Mucosa of descending colon (tissue), 3 donors: ENCODE data around the gene RFX1. TPM values are rescaled to one million over a fixed set of nuclear protein-coding genes. Genes with fewer than 3 reads are reported as not detected.
A peak's percentile ranks its signal among the peaks of the same experiment; 100 is the strongest.

ENCODE experiments used
- ATAC-seq: fragments of 200-7000 bp; cut with Tn5 transposase; one replicate; pipeline ENCODE4 v1.9.1; 2020; ENCODE audit warnings: mild to moderate bottlenecking, moderate library complexity
- DNase-seq, 3 donors: peaks; one replicate each; pipeline ENCODE4 v3.0.0-alpha.2; 2020
- H3K36me3 ChIP-seq: fragments of 200-600 bp; one replicate; pipeline ENCODE4 v1.8.0; 2021; ENCODE audit warnings: low read depth, mild to moderate bottlenecking
- H3K4me1 ChIP-seq: fragments of 200-600 bp; one replicate; pipeline ENCODE4 v1.8.0; 2021; ENCODE audit warnings: low read depth, mild to moderate bottlenecking
- H3K4me3 ChIP-seq: fragments of 200-600 bp; one replicate; pipeline ENCODE4 v1.8.0; 2021; ENCODE audit warnings: mild to moderate bottlenecking
- H3K9me3 ChIP-seq: fragments of 200-600 bp; one replicate; pipeline ENCODE4 v1.8.0; 2021; ENCODE audit warnings: mild to moderate bottlenecking
- CTCF ChIP-seq: fragments of 200-600 bp; IDR thresholded peaks from one replicate; pipeline ENCODE4 v1.8.0; 2022; ENCODE audit warnings: antibody characterized with exemption, mild to moderate bottlenecking
- intact Hi-C, 2 donors: fragments of 100-400 bp; cut with DNase I in 1 of 2; cut with micrococcal nuclease in 1 of 2; formaldehyde crosslinking; loops; one replicate each; pipeline versions ENCODE4 v1.11.0 to v1.11.1; 2022; cut with DNase I, micrococcal nuclease
- total RNA-seq, 3 donors: library from RNA; stranded (reverse); fragmentation: NEBNext Ultra II Directional in 2 of 3; extraction: Animal tissue kit (Norgen Biotek cat#: 25700) in 2 of 3; gene quantifications; one replicate each; pipeline versions ENCODE4 v1.2.1 to v1.2.4, GENCODE V29; 2021 to 2023
- donor health status: DM: no; HTN: no; CAD: no; lungs with moderate emphysema.
- donor health status: DM: no; HTN: no; CAD: no.
- donor health status: DM: no; HTN: yes; CAD: no.

Gene RFX1
- total RNA-seq, 3 donors from 2014 or later = 15.8 to 17.9 (median 17.1) TPM

GRCh38 chr19:14012378-14012915 is 6.3 kb upstream of the RFX1 start:
- no peak overlapping the region for H3K4me3 ChIP-seq
- DNase-seq (no peak), ATAC-seq (no peak)
- no peaks in the 10 kb centered on the region for H3K36me3 ChIP-seq
- H3K4me1 ChIP-seq = no peaks in the 10 kb centered on the region
- intact Hi-C loops = no loop called here
- H3K9me3 ChIP-seq = no peaks in the 10 kb centered on the region
- no peak for TF ChIP-seq CTCF

GRCh38 chr19:14006766-14007562 is 844 bp upstream of the RFX1 start:
- intact Hi-C loops = loop anchor here in 1 of 2 donors (5.0 kb wide), 1 partner anchor 110 kb away; the partner anchor contains the start of gene PRKACA
- peak overlapping the region; percentile 42 for H3K4me3 ChIP-seq
- peak in 1 of 3 donors; percentile 91 for DNase-seq
- peak; percentile 27 for ATAC-seq
- H3K36me3 ChIP-seq = peaks cover 7% of the 10 kb centered on the region
- peaks cover 16% of the 10 kb centered on the region for H3K4me1 ChIP-seq
- H3K9me3 ChIP-seq = no peaks in the 10 kb centered on the region
- no peak for TF ChIP-seq CTCF

- DNase-seq (peak; percentile 95 to 96 (median 95)), ATAC-seq (peak; percentile 79)
Observed at GRCh38 chr19:14005349-14006084, 603 bp downstream of the RFX1 start.

GRCh38 chr19:14004619-14005348 is 1.3 kb downstream of the RFX1 start:
- H3K4me1 ChIP-seq = peaks cover 16% of the 10 kb centered on the region
- ATAC-seq = peak; percentile 24
- peak; percentile 67 to 76 (median 71) for DNase-seq

More at GRCh38 chr19:14005349-14006084, 603 bp downstream of the RFX1 start:
- H3K4me3 ChIP-seq = peak overlapping the region; percentile 42
- H3K4me1 ChIP-seq = peaks cover 16% of the 10 kb centered on the region
- H3K36me3 ChIP-seq = peaks cover 7% of the 10 kb centered on the region
- TF ChIP-seq CTCF = no peak
- intact Hi-C loops = loop anchor here in 1 of 2 donors (5.0 kb wide), 1 partner anchor 112 kb away; the partner anchor contains the start of gene PRKACA
- H3K9me3 ChIP-seq = no peaks in the 10 kb centered on the region

More at GRCh38 chr19:14004619-14005348, 1.3 kb downstream of the RFX1 start:
- no peak overlapping the region for H3K4me3 ChIP-seq
- intact Hi-C loops = loop anchor here in 1 of 2 donors (5.0 kb wide), 1 partner anchor 113 kb away; the partner anchor contains the start of gene PRKACA
- TF ChIP-seq CTCF = no peak
- no peaks in the 10 kb centered on the region for H3K9me3 ChIP-seq
- peaks cover 7% of the 10 kb centered on the region for H3K36me3 ChIP-seq
